ENCODE data around the gene GLI2.

GRCh38 chr2:120700659-120701058 lies 35.0 kb upstream of the GLI2 start:
- TF ChIP-seq CTCF (IDR thresholded peaks at IDR 0.05), result no peak
- TF ChIP-seq EP300 (IDR thresholded peaks at IDR 0.05), result no peak
- TF ChIP-seq POLR2A (IDR thresholded peaks at IDR 0.05), result no peak
